ENCODE data around the gene RBM19.

Gene RBM19

GRCh38 chr12:113955109-113955970 is 10.8 kb downstream of the RBM19 start:
- no peak for DNase-seq

GRCh38 chr12:113954547-113954946 is 11.6 kb downstream of the RBM19 start:
- no peak for DNase-seq

- DNase-seq: no peak
These were observed 15.3 kb downstream of the RBM19 start for GRCh38 chr12:113950873-113951272.

GRCh38 chr12:113949321-113950305 is 16.5 kb downstream of the RBM19 start:
- no peak for DNase-seq

GRCh38 chr12:113948151-113948914 is 17.8 kb downstream of the RBM19 start:
- no peak for DNase-seq

GRCh38 chr12:113946175-113946574 is 19.9 kb downstream of the RBM19 start:
- DNase-seq: no peak

DNA sequence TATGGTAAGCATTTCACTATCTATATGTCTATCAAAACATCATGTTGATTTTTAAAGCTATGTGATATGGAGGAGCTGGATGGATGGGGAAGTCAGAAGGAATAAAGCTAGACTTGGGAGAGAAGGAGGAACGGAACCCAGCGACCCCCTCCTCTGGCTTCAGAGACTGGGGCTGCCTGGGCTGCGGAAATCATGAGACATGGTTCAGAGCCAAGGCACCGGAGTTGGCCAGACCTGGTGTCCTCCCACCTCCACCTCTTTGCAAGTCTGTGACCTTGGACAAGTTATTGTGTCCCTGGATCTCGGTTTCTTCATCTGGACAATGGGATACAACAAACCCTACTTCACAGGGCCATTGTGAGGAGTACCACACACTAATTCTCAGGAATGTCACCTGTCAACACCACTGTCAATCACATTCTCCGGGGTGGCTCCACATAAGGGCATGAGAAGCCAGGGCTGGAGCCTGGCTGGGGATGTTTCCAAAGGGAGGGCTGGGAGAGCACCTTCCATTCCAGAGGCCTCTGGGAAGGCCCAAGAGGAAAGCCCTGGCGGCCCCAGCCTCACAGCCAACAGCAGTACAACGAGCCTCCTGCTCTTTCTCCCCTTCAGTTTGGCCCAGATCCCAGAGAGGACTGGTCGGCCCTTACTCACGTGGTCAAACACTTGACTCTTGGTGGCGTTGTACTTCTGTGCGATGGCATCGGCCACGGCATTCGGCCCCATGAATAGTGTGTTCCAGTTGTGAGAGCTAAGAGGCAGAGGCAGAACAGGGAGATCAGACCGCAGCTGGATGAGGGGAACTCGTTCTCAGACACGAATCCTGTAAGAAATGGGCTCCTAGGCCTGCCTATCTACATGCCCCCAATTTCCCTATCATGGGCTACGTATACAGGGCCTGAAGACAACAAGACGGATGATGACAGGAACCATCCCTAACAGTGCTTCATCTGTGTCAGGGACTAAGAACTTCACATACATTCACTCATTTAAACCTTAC is 20.7 kb downstream of the RBM19 start:
- DNase-seq: no peak

DNA sequence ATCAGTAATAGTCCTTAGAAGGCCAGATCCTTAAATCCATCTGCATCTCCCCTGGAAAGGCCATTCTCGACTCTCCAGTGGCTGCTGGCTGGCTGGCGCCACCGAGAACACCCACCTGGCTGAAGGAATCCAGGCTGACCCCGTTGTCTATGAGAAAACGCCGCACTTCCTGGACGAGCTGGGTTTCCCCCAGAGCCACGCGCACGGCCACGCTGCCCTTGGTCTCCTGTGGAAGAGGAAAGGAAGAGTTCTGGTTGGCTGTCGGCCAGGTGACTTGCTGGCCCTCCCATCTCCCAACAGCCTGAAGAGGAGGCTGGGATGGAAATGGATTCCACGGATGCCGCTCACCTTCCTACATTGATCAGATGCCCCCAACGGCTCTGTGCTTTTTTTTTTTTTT is 23.9 kb downstream of the RBM19 start:
- no peak for DNase-seq

GRCh38 chr12:113941208-113941486 is 25.0 kb downstream of the RBM19 start:
- DNase-seq: no peak

- DNase-seq: no peak
These were observed 25.5 kb downstream of the RBM19 start for GRCh38 chr12:113940357-113941207.

DNA sequence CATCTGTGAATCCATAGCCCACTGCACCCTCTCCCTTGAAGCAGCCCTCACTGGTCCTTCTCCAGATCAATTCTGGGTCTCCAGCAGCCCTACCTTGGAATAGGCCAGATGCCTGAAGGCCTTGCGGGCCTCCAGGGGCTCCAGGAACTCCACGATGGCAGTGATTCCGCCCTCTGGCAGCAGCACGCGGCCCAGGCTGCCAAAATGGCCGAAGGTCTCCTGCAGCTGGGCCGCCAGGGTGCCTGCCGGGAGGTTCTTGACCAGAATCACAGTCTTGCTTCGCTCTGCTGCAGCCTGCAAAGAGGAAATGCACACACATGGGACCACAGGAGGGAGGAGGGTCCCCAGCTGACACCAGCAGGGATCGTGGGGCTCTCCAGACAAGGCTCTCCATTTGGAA is 26.3 kb downstream of the RBM19 start:
- no peak for DNase-seq

GRCh38 chr12:113938471-113938870 is 27.7 kb downstream of the RBM19 start:
- DNase-seq: no peak

GRCh38 chr12:113936460-113936859 is 29.7 kb downstream of the RBM19 start:
- DNase-seq: no peak

DNA sequence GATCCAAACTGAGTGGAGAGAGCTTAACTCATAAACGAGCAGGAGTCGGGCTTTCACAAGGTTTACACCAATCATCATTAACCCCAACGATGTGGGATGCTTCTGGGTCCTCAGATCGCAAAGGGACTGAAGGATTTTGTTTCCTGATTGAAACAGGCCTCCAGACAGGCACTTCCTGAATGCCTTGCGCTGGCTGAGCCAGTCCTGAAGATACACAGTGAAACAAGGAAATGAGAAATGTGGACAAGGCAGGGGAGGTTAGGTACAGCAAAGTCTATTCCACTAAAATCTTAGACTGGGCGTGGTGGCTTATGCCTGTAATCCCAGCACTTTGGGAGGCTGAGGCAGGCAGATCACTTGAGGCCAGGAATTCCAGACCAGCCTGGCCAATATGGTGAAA is 30.7 kb downstream of the RBM19 start:
- no peak for DNase-seq

DNA sequence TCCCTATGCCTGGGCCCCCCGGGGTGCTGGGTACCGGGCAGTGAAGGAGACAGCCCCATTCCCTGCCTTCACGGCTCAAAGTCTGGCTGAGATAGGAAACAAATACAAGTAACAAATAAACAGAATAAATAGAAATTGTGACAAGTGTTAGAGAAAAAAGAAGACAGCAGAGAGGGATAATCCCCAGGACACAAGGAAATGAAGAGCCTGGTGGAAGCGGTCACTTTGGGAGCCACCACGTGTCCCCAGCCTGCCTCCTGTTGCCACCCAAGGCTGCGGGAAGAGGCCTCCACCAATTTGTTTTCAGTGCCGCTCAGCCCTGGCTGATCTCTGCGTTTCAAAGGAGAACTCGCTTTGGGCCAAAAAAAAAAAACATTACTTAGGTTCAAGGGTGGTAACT is 31.2 kb downstream of the RBM19 start:
- no peak for DNase-seq

DNA sequence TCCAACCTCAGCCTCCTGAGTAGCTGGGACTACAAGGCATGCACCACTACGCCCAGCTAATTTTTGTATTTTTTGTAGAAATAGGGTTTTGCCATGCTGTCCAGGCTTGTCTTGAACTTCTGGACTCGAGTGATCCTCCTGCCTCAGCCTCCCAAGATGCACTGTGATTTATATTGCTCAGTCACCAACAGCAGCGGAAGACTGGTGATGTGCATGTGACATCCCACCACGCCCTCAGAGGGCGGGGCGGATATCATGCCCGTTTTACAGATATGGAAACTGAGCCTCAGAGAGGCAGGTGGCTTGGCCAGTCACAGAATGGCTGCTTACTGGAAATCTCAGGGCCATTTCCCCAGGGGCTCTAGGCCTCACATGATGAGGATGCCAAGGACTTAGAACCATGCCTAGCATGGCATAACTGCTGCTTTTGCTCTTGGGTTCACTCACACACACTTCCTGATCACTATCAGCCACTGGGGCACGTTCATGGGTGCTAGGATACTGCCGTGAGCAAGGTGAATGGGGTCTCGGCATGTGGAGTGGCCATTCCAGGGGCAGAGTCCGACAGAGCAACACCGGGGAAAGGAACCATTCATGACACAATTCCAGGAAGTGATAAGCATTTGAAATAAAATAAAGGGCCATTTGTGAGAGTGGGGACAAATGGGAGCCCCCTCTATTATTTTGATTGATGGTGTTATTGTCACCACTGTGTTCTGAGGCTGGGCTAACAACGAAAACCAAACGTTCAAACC is 31.9 kb downstream of the RBM19 start:
- no peak for DNase-seq

DNA sequence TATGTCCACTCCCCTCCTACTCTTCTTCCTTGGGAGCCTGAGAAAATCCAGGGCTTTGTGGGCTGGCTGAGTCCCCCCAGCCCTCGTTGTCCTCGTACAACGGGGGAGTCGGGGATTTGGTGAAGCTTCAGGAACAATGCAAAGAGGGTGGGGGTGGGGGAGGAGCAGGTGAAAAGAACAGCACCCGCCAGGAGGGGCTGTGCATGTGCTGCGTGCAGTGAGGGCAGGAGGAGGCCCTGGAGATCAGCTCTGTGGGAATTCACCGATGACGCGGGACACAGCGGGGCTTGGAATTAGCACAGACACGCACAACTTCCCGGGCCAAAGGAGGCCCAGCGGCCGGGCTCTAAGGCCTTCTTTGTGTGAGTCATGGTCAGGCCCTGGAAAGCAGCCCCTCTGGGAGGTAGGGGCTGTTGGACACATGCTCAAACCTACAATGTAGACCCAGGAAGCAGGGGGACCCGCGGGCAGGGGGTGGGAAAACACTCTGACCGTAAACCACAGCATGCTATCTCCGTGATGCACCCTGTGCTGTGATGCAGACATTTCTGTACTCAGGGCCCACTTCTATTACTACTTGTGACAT is 32.8 kb downstream of the RBM19 start:
- DNase-seq: no peak

DNA sequence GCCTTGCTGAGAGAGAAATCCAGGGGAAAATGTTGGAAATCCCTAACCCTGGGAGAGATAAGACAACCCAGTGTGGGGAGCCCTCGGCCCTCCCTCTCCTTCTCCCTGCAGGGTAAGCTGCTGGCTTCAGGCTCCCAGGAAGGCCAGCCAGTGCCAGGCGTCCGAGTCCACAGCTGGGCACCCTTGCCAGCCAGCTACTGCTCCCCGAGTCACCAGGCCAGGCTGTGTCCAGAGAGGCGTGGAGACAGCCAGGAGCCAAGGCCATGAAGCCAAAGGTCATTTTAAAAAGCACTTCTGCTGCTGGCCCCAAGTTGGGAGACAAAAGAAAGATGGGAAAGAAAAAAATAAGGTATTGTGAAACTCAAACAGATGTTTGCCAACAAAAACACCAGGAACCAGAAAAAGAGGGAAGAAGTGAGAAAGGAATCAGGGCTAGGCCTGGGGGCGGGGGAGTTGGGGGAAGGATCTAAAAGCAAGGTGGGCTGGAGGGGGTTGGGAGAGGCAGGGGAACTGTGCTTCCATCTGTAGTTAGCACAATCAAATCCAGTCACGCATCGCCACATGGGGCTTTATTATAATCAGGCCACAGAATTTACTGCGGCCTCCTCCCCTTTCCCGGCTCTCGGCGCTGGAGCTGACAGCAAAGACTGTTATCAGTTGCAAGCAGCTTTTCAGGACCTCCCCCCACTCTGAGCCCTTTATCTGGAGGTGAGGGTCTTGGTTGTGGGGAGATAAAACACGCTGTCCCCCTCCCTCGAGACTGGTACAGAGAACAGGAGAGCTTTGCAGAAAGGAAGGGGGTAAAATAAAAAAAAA is 33.5 kb downstream of the RBM19 start:
- no peak for DNase-seq

- no peak for DNase-seq
These were observed 34.6 kb downstream of the RBM19 start for GRCh38 chr12:113931517-113931916.

Measured in NCI-H1436 treated with DMSO at 0.1 percent for 48 hours (cell line).